Transverse colon (tissue), 4 donors: ENCODE measurements around the gene PPP2R1B. TPM values are rescaled to one million over a fixed set of nuclear protein-coding genes. Genes with fewer than 3 reads are reported as not detected.
A peak's percentile ranks its signal among the peaks of the same experiment; 100 is the strongest.

Source experiments
- DNase-seq: peaks from one replicate; pipeline ENCODE4 v3.0.0-alpha.2; 2019
- H3K27ac ChIP-seq, 4 donors: fragments of 200-600 bp; sonication (generic); 2 replicates each; pipeline ENCODE4 v1.5.1; 2016 to 2018; ENCODE audit warnings: inconsistent platforms in 4 of 4
- H3K27me3 ChIP-seq: fragments of 200-600 bp; sonication (generic); 2 replicates; pipeline ENCODE4 v1.5.1; 2017; ENCODE audit warnings: inconsistent platforms
- H3K36me3 ChIP-seq, 4 donors: fragments of 200-600 bp; sonication (generic); 2 replicates each; pipeline ENCODE4 v1.5.1; 2017 to 2019; ENCODE audit warnings: inconsistent platforms in 4 of 4
- H3K4me1 ChIP-seq, 4 donors: fragments of 200-600 bp; sonication (generic); 2 replicates each; pipeline ENCODE4 v1.5.1; 2017 to 2020; ENCODE audit warnings: inconsistent platforms in 4 of 4
- H3K4me3 ChIP-seq, 4 donors: fragments of 200-600 bp; sonication (generic); 1 replicate in 1 of 4; 2 replicates in 3 of 4; pipeline versions ENCODE4 v1.5.1 to v1.6.1; 2017 to 2019; ENCODE audit warnings: inconsistent platforms in 4 of 4
- H3K9me3 ChIP-seq, 2 donors: fragments of 200-600 bp; sonication (generic); 2 replicates each; pipeline ENCODE4 v1.5.1; 2017 to 2019; ENCODE audit warnings: inconsistent platforms in 2 of 2
- EP300 ChIP-seq: sonication (generic); formaldehyde crosslinking; IDR thresholded peaks from one replicate; pipeline ENCODE4 v1.6.1; 2017; ENCODE audit warnings: antibody characterized with exemption, low read depth
- POLR2A ChIP-seq: fragments of 450-650 bp; IDR thresholded peaks from one replicate; pipeline ENCODE4 v1.6.1; 2016; ENCODE audit warnings: antibody characterized with exemption, mild to moderate bottlenecking, moderate library complexity
- POLR2AphosphoS5 ChIP-seq, 3 donors: sonication (generic); formaldehyde crosslinking; IDR thresholded peaks; one replicate each; pipeline ENCODE4 v1.6.1; 2016; ENCODE audit warnings: antibody characterized with exemption in 3 of 3
- WGBS, 2 donors: methylation state at CpG; one replicate each; pipeline ENCODE4 v1.1.5; 2018; ENCODE audit warnings: low coverage in 1 of 2; 5-methylcytosine and 5-hydroxymethylcytosine counted together
- in situ Hi-C, 4 donors: fragments of 200-750 bp; cut with MboI; loops; one replicate each; pipeline versions ENCODE4 v1.15.0 to v1.15.1; 2017; ENCODE audit warnings: low sequenced_read_pairs in 3 of 4, low pct_ligation_motif_present in 1 of 4, low pct_unique_long_range_greater_than_20kb in 1 of 4
- intact Hi-C: fragments of 100-400 bp; cut with DNase I; formaldehyde crosslinking; loops from one replicate; pipeline ENCODE4 v1.15.1; 2023; ENCODE audit warnings: low total_unique reads
- total RNA-seq, 4 donors: library from RNA; depleted of rRNA; stranded (reverse); fragments of >200 nt; gene quantifications; one replicate each; pipeline ENCODE4 v1.1.0, GENCODE V29; 2016
- TF ChIP-seq, protein P1 (sequence below), 5 experiments: fragments of 200-600 bp in 3 of 5; fragments of 450-650 bp in 2 of 5; sonication (generic) in 3 of 5; IDR thresholded peaks; 1 replicate in 2 of 5; 2 replicates in 3 of 5; pipeline ENCODE4 v1.5.1; 2016 to 2017; ENCODE audit warnings: antibody characterized with exemption in 5 of 5, inconsistent platforms in 3 of 5, mild to moderate bottlenecking in 2 of 5, moderate library complexity in 1 of 5

The PPP2R1B gene
- total RNA-seq, 4 donors from 2014 or later, result 28.1 to 55.5 (median 41.5) TPM

DNA sequence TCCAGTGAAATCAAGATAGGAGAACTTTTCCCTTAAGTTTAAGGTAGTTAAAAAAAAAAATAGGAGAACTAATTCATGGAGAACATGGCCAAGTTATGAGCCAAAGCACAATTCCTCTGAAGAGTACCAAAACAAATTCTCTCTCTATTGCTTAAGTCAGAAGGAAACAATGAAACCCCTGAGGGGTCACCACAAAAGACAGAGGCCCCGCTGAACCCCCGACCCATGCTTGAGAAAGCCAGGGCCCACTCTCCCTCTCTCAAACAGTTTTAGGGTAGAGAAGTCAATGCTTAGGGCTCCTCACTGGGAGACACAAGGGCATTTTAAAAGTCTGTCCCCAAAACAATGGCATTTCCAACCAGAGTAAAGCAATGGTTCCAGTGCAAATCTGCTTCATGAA, 26.9 kb downstream of the PPP2R1B start:
- Histone ChIP-seq H3K27me3 (no peaks in the 10 kb centered on the region), H3K36me3 (peaks cover 0 to 36% (median 7%) of the 10 kb centered on the region in 4 donors), H3K4me1 (peaks cover 12 to 36% (median 24%) of the 10 kb centered on the region in 4 donors), H3K9me3 (no peaks in the 10 kb centered on the region), H3K27ac (peak overlapping the region in 1 of 4 donors; percentile 93), H3K4me3 (no peak overlapping the region)
- 89 to 100% methylated on average over 2 of the region's 2 CpGs for WGBS, 2 donors
- intact Hi-C loops, result no loop called here
- TF ChIP-seq, protein P1, sequence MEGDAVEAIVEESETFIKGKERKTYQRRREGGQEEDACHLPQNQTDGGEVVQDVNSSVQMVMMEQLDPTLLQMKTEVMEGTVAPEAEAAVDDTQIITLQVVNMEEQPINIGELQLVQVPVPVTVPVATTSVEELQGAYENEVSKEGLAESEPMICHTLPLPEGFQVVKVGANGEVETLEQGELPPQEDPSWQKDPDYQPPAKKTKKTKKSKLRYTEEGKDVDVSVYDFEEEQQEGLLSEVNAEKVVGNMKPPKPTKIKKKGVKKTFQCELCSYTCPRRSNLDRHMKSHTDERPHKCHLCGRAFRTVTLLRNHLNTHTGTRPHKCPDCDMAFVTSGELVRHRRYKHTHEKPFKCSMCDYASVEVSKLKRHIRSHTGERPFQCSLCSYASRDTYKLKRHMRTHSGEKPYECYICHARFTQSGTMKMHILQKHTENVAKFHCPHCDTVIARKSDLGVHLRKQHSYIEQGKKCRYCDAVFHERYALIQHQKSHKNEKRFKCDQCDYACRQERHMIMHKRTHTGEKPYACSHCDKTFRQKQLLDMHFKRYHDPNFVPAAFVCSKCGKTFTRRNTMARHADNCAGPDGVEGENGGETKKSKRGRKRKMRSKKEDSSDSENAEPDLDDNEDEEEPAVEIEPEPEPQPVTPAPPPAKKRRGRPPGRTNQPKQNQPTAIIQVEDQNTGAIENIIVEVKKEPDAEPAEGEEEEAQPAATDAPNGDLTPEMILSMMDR (IDR thresholded peaks at IDR 0.05), result no peak
- no peak for TF ChIP-seq EP300
- no peak for TF ChIP-seq POLR2AphosphoS5 (IDR thresholded peaks at IDR 0.05)
- TF ChIP-seq POLR2A, result no peak
- in situ Hi-C loops, result no loop called here
- DNase-seq, result no peak

DNA sequence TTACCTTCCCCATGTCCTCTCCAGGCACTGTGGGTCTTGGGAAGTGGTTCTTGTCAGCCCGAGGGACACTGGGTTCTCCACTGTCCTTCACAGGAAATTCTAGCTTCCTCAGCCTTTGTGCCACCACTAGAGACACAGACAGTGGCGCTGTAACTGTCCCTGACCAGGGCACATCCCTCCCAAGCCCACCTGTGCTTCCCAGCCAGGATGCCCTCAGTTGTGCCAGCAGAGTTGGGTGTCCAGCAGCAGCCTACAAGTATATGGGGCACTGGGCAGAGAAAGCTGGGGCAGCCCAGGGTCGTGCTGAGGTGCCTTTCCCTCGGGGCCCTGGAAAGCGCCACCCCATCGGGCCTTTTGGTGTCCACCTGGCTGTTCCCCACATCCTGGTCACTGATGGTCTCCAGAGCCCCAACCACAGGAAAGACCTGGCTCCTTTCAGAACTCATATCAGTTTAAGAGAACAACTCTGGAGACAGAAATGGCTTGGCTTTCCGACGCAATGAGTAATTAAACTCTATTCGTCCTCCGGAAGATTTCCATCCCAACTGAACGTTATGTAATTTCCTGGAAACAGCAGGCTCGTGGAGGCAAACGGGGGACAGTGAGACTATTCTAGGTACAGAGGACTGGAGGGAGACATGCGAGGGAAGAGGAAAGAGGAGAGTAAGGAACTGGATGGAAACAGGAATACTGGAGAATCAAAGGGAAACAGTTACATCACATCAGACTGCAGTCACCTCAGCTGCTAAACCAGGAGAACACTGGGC, 28.6 kb downstream of the PPP2R1B start:
- H3K27ac ChIP-seq, result peak overlapping the region; percentile 85 to 93 (median 89)
- in situ Hi-C loops, result no loop called here
- H3K4me1 ChIP-seq, result peaks cover 29 to 52% (median 38%) of the 10 kb centered on the region in 4 donors
- TF ChIP-seq POLR2AphosphoS5 (IDR thresholded peaks at IDR 0.05) (no peak), EP300 (no peak), POLR2A (no peak)
- TF ChIP-seq, protein P1 (IDR thresholded peaks at IDR 0.05), result no peak
- no peak overlapping the region for H3K4me3 ChIP-seq
- intact Hi-C loops, result no loop called here
- H3K9me3 ChIP-seq, result no peaks in the 10 kb centered on the region
- WGBS, 2 donors, result 76% methylated on average over 13 of the region's 14 CpGs; no CpG with 5 or more reads in 1 of the 2 donors
- H3K27me3 ChIP-seq, result no peaks in the 10 kb centered on the region
- DNase-seq, result no peak
- H3K36me3 ChIP-seq, result peaks cover 0 to 22% (median 5%) of the 10 kb centered on the region in 4 donors

DNA sequence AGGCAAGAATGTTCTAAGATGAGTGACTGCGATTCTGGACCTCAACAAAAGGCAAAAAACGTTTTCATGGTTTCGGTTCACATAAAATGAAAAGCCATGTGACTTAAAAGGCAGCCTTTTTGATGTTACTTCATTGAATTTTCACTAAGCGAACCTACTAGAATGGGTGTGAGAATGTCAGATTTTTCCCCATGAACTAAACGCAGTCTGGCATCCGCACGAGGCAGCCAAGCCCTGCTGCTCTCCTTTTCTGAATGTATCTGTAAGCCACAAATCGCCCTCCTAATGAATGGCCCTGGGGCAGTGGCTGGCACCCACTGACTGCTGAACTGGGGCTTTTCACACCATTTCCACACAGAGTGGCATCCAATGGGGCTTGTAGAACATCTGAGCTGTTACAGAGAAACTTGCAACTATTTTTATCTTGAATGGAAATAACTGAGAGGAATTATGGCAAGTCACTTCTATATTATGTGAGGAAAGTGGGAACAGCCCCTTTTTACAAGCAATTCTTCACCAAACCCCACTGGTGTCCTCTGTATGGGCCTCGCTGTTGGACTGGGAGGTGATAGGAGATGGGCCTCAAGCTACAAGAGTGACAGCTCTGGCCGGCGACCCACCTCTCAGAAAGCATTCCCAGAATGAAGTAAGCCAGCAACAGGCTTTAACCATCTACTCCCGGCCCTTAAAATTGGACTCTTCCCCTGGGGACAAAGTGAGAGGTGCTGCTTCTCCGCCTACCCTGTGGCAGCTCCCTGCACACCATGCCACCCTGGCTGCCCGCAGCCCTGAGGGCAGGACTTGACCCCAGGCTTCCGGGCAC, 29.4 kb downstream of the PPP2R1B start:
- 79 to 83% methylated on average over 6 to 15 of the region's 15 CpGs for WGBS, 2 donors
- no peak for TF ChIP-seq POLR2AphosphoS5 (IDR thresholded peaks at IDR 0.05)
- no peak for TF ChIP-seq POLR2A
- TF ChIP-seq, protein P1 (IDR thresholded peaks at IDR 0.05), result no peak
- TF ChIP-seq EP300, result no peak
- H3K4me1 ChIP-seq, result peaks cover 31 to 60% (median 40%) of the 10 kb centered on the region in 4 donors
- peak overlapping the region; percentile 85 to 93 (median 89) for H3K27ac ChIP-seq
- H3K9me3 ChIP-seq, result no peaks in the 10 kb centered on the region
- no peaks in the 10 kb centered on the region for H3K27me3 ChIP-seq
- DNase-seq, result no peak
- H3K4me3 ChIP-seq, result no peak overlapping the region
- intact Hi-C loops (no loop called here), in situ Hi-C loops (no loop called here)
- peaks cover 0 to 14% (median 3%) of the 10 kb centered on the region in 4 donors for H3K36me3 ChIP-seq

DNA sequence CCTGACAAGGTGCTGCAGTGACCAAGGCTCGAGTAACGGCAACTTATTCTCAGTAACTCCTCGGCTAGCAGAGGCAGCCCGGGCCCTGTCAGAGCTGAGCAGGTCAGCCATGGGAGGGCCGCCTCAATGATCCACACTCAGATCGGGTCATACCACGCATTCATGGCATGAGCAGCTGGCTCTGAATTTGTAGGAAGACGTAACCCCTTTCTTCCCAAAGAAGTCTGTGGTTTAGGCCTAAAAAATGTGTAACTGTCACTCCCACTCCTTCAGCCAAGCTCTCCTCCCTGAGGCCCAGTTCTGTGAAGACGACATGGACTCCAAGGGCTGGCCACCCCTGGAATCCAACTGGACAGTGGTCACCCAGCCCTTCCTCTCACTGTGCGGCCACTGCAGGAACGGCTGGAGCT, 30.0 kb downstream of the PPP2R1B start:
- no peak overlapping the region for H3K4me3 ChIP-seq
- no peaks in the 10 kb centered on the region for H3K27me3 ChIP-seq
- in situ Hi-C loops, result no loop called here
- H3K36me3 ChIP-seq, result peaks cover 0 to 7% (median 2%) of the 10 kb centered on the region in 4 donors
- H3K4me1 ChIP-seq, result peaks cover 31 to 66% (median 41%) of the 10 kb centered on the region in 4 donors
- no peak for DNase-seq
- H3K27ac ChIP-seq, result peak overlapping the region; percentile 85 to 93 (median 89)
- H3K9me3 ChIP-seq, result no peaks in the 10 kb centered on the region
- TF ChIP-seq POLR2AphosphoS5 (IDR thresholded peaks at IDR 0.05) (no peak), EP300 (no peak), POLR2A (no peak)
- TF ChIP-seq, protein P1 (IDR thresholded peaks at IDR 0.05), result no peak
- WGBS, 2 donors, result 76% methylated on average over 11 of the region's 11 CpGs; no CpG with 5 or more reads in 1 of the 2 donors
- intact Hi-C loops, result no loop called here
